OCI-LY1 (cell line): Measurements from ENCODE around the gene CCDC117.

Experiments
- EZH2 ChIP-seq: fragments of 200-600 bp; sonication (generic), shearing (Covaris generic); IDR thresholded peaks from 2 replicates; pipeline ENCODE4 v1.8.0; 2017; ENCODE audit warnings: borderline replicate concordance, mixed run types, mild to moderate bottlenecking, antibody characterized with exemption, low read length, moderate library complexity, mixed read lengths
- TF ChIP-seq, protein P1 (sequence below): fragments of 200-600 bp; sonication (generic), shearing (Covaris generic); IDR thresholded peaks from 2 replicates; pipeline ENCODE4 v1.5.1; 2017; ENCODE audit warnings: mild to moderate bottlenecking, antibody characterized with exemption, low read length, moderate library complexity, mixed read lengths

- TF ChIP-seq, protein P1, sequence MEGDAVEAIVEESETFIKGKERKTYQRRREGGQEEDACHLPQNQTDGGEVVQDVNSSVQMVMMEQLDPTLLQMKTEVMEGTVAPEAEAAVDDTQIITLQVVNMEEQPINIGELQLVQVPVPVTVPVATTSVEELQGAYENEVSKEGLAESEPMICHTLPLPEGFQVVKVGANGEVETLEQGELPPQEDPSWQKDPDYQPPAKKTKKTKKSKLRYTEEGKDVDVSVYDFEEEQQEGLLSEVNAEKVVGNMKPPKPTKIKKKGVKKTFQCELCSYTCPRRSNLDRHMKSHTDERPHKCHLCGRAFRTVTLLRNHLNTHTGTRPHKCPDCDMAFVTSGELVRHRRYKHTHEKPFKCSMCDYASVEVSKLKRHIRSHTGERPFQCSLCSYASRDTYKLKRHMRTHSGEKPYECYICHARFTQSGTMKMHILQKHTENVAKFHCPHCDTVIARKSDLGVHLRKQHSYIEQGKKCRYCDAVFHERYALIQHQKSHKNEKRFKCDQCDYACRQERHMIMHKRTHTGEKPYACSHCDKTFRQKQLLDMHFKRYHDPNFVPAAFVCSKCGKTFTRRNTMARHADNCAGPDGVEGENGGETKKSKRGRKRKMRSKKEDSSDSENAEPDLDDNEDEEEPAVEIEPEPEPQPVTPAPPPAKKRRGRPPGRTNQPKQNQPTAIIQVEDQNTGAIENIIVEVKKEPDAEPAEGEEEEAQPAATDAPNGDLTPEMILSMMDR = no peak
- TF ChIP-seq EZH2 = no peak
Measured at GRCh38 chr22:28795932-28796856, 23.7 kb downstream of the CCDC117 start.
